ENCODE results near the gene NRP1. TPM values are rescaled to one million over a fixed set of nuclear protein-coding genes. Genes with fewer than 3 reads are reported as not detected.
A peak's percentile ranks its signal among the peaks of the same experiment; 100 is the strongest.
"Not testable (repeated sequence)": the region's sequence is repeated elsewhere in the genome, so short reads cannot be mapped to it uniquely, and the experiment has no call there.

Gene NRP1
- total RNA-seq (2021) = 1.1 to 3.0 TPM (median 1.2 TPM) in 3 replicates
- percentile 19 among the genes with signal in this experiment for Bru-seq, nascent RNA
- long read RNA-seq, experiment 1, full-length matches to known transcripts = 4 of 4 reads
- long read RNA-seq, experiment 1, partial matches to known transcripts = 0 of 4 reads
- long read RNA-seq, experiment 1, other reads (novel, unspliced or antisense) = 0 of 4 reads
- long read RNA-seq, experiment 2, partial matches to known transcripts = 0 of 1 reads
- long read RNA-seq, experiment 2, other reads (novel, unspliced or antisense) = 0 of 1 reads
- long read RNA-seq, experiment 3 = 0 reads

GRCh38 chr10:33334153-33334804 is at the start of gene NRP1:
Gene NRP1, minus strand, starts transcription at chr10:33334667. Its CDS starts 285 bp downstream, at chr10:33334382.
- H3K27me3 Mint-ChIP-seq (ENCODE audit: low read depth) = peaks cover 79% of the 10 kb centered on the region
- POLR2A ChIA-PET = no interaction called here
- CTCF ChIA-PET = interaction anchor here (0.6 to 2.3 kb wide), 15 partner anchors 11 to 788 kb away, joined by 3 to 8 read pairs (median 4); no protein-coding TSS in a partner anchor
- no peaks in the 10 kb centered on the region for H3K36me3 Mint-ChIP-seq
- H3K4me3 Mint-ChIP-seq = peak within 1 kb of the TSS; percentile 79
- H3K9me3 Mint-ChIP-seq = no peaks in the 10 kb centered on the region
- DNase-seq (ENCODE audit: low spot score) (peak; percentile 40), ATAC-seq (0 out of 2 replicates have a peak, but pooled peaks have one; percentile 3)
- H3K4me1 Mint-ChIP-seq = peaks cover 27% of the 10 kb centered on the region
- no peak within 1 kb of the TSS for H3K27ac Mint-ChIP-seq
- 0 out of 2 replicates have a peak, but pooled peaks have one; percentile 68 for TF ChIP-seq KAT7 (CRISPR knock-in tag; IDR thresholded peaks at IDR 0.05; ENCODE audit: borderline replicate concordance)
- TF ChIP-seq CDX4 (CRISPR knock-in tag; IDR thresholded peaks at IDR 0.05; ENCODE audit: borderline replicate concordance) = no peak

DNA sequence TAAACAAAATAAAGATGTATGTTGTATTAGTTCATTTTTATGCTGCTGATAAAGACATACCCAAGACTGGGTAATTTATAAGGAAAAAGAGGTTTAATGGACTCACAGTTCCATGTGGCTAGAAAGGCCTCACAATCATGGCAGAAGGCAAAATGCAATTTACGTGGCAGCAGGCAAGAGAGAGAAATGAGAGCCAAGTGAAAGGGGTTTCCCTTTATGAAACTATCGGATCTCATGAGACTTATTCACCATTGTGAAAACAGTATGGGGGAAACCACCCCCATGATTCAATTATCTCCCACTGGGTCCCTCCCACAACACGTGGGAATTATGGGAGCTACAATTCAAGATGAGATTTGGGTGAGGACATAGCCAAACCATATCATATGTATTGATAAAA is 49.7 kb upstream of the NRP1 start:
- DNase-seq (ENCODE audit: low spot score); POLR2A ChIA-PET; CTCF ChIA-PET; H3K36me3 Mint-ChIP-seq; H3K27ac Mint-ChIP-seq; H3K27me3 Mint-ChIP-seq (ENCODE audit: low read depth); ATAC-seq; H3K4me1 Mint-ChIP-seq; H3K9me3 Mint-ChIP-seq; H3K4me3 Mint-ChIP-seq: not testable (repeated sequence)

DNA sequence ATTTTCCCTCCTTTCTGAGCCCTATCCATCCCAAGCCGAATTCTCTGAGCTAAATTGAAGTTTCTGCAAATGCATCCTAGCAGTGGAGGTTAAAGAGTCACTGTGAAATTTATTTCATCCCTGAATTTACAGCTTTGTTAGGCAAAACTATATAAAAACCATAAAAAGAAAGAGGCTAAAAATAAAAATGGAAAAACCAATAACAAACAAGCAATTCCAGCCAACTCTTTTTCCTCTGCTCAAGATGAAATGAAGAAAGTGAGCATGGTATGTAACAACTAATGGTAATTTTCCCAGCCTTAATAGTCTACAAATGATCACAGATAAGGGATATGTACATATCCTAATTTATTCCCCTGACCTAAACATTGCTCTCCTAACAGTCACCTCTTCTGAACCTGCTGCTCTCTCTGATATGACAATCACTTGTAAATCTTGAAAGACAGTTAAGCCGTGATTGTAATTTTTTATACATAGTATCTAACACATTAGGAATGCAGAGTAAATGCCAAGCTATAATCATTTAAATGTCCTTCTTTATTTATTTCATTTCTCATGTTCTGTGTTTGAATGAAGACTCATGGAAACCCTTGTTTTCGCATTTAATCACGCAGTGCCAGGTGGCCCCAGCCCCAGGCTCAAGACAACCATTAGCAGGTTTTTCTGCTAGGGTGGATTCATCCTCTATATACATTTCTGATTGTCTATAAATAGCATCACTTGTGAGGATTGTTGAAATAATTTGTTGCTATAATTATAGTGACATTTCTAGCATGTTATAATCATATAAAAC is 48.6 kb upstream of the NRP1 start:
- TF ChIP-seq MXD4 (CRISPR knock-in tag; IDR thresholded peaks at IDR 0.05; ENCODE audit: borderline replicate concordance) (no peak), CREM (CRISPR knock-in tag; IDR thresholded peaks at IDR 0.05) (no peak), ATF3 (CRISPR knock-in tag; conservative IDR thresholded peaks at IDR 0.05) (no peak), GRHL2 (CRISPR knock-in tag; IDR thresholded peaks at IDR 0.05; ENCODE audit: insufficient replicate concordance, severe bottlenecking) (no peak), KAT7 (CRISPR knock-in tag; IDR thresholded peaks at IDR 0.05; ENCODE audit: borderline replicate concordance) (no peak), TEAD1 (CRISPR knock-in tag; IDR thresholded peaks at IDR 0.05) (no peak), NR1H2 (CRISPR knock-in tag; IDR thresholded peaks at IDR 0.05) (no peak), ZNF219 (CRISPR knock-in tag; IDR thresholded peaks at IDR 0.05; ENCODE audit: borderline replicate concordance) (no peak), ZNF138 (CRISPR knock-in tag; conservative IDR thresholded peaks at IDR 0.05) (no peak)
- TF ChIP-seq, protein P1, sequence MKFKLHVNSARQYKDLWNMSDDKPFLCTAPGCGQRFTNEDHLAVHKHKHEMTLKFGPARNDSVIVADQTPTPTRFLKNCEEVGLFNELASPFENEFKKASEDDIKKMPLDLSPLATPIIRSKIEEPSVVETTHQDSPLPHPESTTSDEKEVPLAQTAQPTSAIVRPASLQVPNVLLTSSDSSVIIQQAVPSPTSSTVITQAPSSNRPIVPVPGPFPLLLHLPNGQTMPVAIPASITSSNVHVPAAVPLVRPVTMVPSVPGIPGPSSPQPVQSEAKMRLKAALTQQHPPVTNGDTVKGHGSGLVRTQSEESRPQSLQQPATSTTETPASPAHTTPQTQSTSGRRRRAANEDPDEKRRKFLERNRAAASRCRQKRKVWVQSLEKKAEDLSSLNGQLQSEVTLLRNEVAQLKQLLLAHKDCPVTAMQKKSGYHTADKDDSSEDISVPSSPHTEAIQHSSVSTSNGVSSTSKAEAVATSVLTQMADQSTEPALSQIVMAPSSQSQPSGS (CRISPR knock-in tag; IDR thresholded peaks at IDR 0.05; ENCODE audit: borderline replicate concordance, low read depth) = no peak
- TF ChIP-seq, protein P2, sequence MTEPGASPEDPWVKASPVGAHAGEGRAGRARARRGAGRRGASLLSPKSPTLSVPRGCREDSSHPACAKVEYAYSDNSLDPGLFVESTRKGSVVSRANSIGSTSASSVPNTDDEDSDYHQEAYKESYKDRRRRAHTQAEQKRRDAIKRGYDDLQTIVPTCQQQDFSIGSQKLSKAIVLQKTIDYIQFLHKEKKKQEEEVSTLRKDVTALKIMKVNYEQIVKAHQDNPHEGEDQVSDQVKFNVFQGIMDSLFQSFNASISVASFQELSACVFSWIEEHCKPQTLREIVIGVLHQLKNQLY (CRISPR knock-in tag; IDR thresholded peaks at IDR 0.05) = no peak
- Mint-ChIP-seq H3K4me1 (peaks cover 6% of the 10 kb centered on the region), H3K27ac (no peak overlapping the region), H3K9me3 (no peaks in the 10 kb centered on the region), H3K36me3 (no peaks in the 10 kb centered on the region), H3K27me3 (ENCODE audit: low read depth) (no peaks in the 10 kb centered on the region), H3K4me3 (no peak overlapping the region)
- no peak for DNase-seq (ENCODE audit: low spot score)
- ATAC-seq = no peak
- CTCF ChIA-PET = no interaction called here
- POLR2A ChIA-PET = no interaction called here

- TF ChIP-seq ZNF425 (CRISPR knock-in tag; conservative IDR thresholded peaks at IDR 0.05) = no peak
- TF ChIP-seq, protein P3, sequence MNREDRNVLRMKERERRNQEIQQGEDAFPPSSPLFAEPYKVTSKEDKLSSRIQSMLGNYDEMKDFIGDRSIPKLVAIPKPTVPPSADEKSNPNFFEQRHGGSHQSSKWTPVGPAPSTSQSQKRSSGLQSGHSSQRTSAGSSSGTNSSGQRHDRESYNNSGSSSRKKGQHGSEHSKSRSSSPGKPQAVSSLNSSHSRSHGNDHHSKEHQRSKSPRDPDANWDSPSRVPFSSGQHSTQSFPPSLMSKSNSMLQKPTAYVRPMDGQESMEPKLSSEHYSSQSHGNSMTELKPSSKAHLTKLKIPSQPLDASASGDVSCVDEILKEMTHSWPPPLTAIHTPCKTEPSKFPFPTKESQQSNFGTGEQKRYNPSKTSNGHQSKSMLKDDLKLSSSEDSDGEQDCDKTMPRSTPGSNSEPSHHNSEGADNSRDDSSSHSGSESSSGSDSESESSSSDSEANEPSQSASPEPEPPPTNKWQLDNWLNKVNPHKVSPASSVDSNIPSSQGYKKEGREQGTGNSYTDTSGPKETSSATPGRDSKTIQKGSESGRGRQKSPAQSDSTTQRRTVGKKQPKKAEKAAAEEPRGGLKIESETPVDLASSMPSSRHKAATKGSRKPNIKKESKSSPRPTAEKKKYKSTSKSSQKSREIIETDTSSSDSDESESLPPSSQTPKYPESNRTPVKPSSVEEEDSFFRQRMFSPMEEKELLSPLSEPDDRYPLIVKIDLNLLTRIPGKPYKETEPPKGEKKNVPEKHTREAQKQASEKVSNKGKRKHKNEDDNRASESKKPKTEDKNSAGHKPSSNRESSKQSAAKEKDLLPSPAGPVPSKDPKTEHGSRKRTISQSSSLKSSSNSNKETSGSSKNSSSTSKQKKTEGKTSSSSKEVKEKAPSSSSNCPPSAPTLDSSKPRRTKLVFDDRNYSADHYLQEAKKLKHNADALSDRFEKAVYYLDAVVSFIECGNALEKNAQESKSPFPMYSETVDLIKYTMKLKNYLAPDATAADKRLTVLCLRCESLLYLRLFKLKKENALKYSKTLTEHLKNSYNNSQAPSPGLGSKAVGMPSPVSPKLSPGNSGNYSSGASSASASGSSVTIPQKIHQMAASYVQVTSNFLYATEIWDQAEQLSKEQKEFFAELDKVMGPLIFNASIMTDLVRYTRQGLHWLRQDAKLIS (CRISPR knock-in tag; IDR thresholded peaks at IDR 0.05; ENCODE audit: borderline replicate concordance) = no peak
- ATAC-seq (no peak), DNase-seq (ENCODE audit: low spot score) (no peak)
- Mint-ChIP-seq H3K27ac (no peak overlapping the region), H3K27me3 (ENCODE audit: low read depth) (no peaks in the 10 kb centered on the region), H3K4me1 (peaks cover 6% of the 10 kb centered on the region), H3K36me3 (no peaks in the 10 kb centered on the region), H3K9me3 (no peaks in the 10 kb centered on the region), H3K4me3 (no peak overlapping the region)
- ChIA-PET POLR2A (interaction anchor here (0.6 kb wide), 1 partner anchor 28 kb away, joined by 3 read pairs; no protein-coding TSS in a partner anchor), CTCF (no interaction called here)
Observed at GRCh38 chr10:33382216-33382600, 47.7 kb upstream of the NRP1 start.

Measured in WTC11 (cell line).